Ovary (tissue), 9 donors: ENCODE results near the gene CNGA4. TPM values are rescaled to one million over a fixed set of nuclear protein-coding genes. Genes with fewer than 3 reads are reported as not detected.
A peak's percentile ranks its signal among the peaks of the same experiment; 100 is the strongest.
"Not testable (repeated sequence)": the region's sequence is repeated elsewhere in the genome, so short reads cannot be mapped to it uniquely, and the experiment has no call there.

Source experiments
- DNase-seq, 5 donors: peaks; one replicate each; pipeline ENCODE4 v3.0.0-alpha.2; 2019 to 2020
- H3K27ac ChIP-seq, 2 donors: fragments of 200-600 bp; one replicate each; pipeline versions ENCODE4 v1.5.1 to v1.8.0; 2019 to 2022
- H3K27me3 ChIP-seq: fragments of 200-600 bp; one replicate; pipeline ENCODE4 v1.8.0; 2022
- H3K36me3 ChIP-seq: fragments of 200-600 bp; sonication (generic); one replicate; pipeline ENCODE4 v1.5.1; 2019
- H3K4me1 ChIP-seq: one replicate; pipeline ENCODE4 v1.8.1; 2013; ENCODE audit warnings: mild to moderate bottlenecking, moderate library complexity; ENCODE audit not compliant: insufficient read depth
- H3K4me3 ChIP-seq: fragments of 200-600 bp; sonication (generic); one replicate; pipeline ENCODE4 v1.5.1; 2017
- H3K9me3 ChIP-seq, 2 donors: fragments of 200-600 bp in 1 of 2; sonication (generic) in 1 of 2; one replicate each; pipeline versions ENCODE4 v1.5.1 to v1.8.1; 2013 to 2019; ENCODE audit warnings: mild to moderate bottlenecking in 1 of 2, moderate library complexity in 1 of 2
- EP300 ChIP-seq: sonication (generic); formaldehyde crosslinking; IDR thresholded peaks from one replicate; pipeline ENCODE4 v1.6.1; 2017; ENCODE audit warnings: antibody characterized with exemption
- POLR2A ChIP-seq: fragments of 450-650 bp; IDR thresholded peaks from one replicate; pipeline ENCODE4 v1.6.1; 2017; ENCODE audit warnings: antibody characterized with exemption, mild to moderate bottlenecking, moderate library complexity
- WGBS, 3 donors: extraction: QIAGEN DNeasy Blood & Tissue Kit in 1 of 3; methylation state at CpG; one replicate each; pipeline versions ENCODE4 v1.1.5 to v1.1.7; 2013 to 2017; 5-methylcytosine and 5-hydroxymethylcytosine counted together
- intact Hi-C, 4 donors: fragments of 100-400 bp; cut with DNase I; formaldehyde crosslinking; loops; one replicate each; pipeline versions ENCODE4 v1.11.0 to v1.15.1; 2022 to 2023
- polyA plus RNA-seq, 2 donors: library from polyadenylated mRNA; stranded (reverse); fragments of 200-250 nt in 1 of 2; fragments of 350-450 nt in 1 of 2; fragmentation: Illumina TruSeq in 1 of 2; extraction: RNeasy Lipid Tissue Mini Kit (QIAGEN cat#74804) in 1 of 2; gene quantifications; one replicate each; pipeline ENCODE4 v1.2.3, GENCODE V29; 2013 to 2014
- total RNA-seq, 7 donors: library from RNA; depleted of rRNA in 2 of 7; stranded (reverse); fragments of >200 nt in 2 of 7; fragmentation: NEBNext Ultra II Directional in 3 of 7; extraction: Animal tissue kit (Norgen Biotek cat#: 25700) in 3 of 7; gene quantifications; one replicate each; pipeline versions ENCODE4 v1.1.0 to v1.2.4, GENCODE V29; 2016 to 2023
- TF ChIP-seq, protein P1 (sequence below), 3 donors: fragments of 450-650 bp in 2 of 3; fragments of 200-600 bp in 1 of 3; IDR thresholded peaks; one replicate each; pipeline versions ENCODE4 v1.5.1 to v1.8.0; 2016 to 2022; ENCODE audit warnings: antibody characterized with exemption in 3 of 3, mild to moderate bottlenecking in 1 of 3
- donor health status: DM: no; HTN: no; CAD: no; lungs with moderate emphysema.
- donor health status: DM: no; HTN: no; CAD: no.
- donor health status: Bipolar disorder and iron deficiency.
- donor health status: DM: yes; HTN: yes; CAD: no.
- donor health status: DM: no; HTN: no; CAD: no.
- donor health status: DM: yes; HTN: yes; CAD: no.

CNGA4 gene
- total and polyA plus RNA-seq, 9 donors = 0.10 to 2.9 (median 0.38) TPM

DNA sequence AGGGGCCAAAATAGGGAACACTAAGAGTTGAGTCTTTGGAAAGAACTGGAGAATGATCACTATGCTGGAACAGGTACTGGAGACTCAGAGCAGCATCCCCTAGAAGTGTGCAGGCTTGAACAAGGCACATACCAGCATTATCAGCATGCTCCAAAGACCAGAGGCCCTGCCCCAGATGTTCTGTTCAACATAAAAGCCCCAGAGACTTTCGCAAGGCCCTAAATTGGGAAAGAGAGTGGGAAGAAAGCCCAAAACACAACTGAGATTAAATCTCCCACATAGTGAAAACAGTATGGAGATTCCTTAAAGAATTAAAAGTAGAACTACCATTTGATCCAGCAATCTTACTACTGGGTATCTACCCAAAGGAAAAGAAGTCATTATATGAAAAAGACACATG lies 9.4 kb downstream of the CNGA4 start:
- DNase-seq = no peak
- TF ChIP-seq, protein P1, sequence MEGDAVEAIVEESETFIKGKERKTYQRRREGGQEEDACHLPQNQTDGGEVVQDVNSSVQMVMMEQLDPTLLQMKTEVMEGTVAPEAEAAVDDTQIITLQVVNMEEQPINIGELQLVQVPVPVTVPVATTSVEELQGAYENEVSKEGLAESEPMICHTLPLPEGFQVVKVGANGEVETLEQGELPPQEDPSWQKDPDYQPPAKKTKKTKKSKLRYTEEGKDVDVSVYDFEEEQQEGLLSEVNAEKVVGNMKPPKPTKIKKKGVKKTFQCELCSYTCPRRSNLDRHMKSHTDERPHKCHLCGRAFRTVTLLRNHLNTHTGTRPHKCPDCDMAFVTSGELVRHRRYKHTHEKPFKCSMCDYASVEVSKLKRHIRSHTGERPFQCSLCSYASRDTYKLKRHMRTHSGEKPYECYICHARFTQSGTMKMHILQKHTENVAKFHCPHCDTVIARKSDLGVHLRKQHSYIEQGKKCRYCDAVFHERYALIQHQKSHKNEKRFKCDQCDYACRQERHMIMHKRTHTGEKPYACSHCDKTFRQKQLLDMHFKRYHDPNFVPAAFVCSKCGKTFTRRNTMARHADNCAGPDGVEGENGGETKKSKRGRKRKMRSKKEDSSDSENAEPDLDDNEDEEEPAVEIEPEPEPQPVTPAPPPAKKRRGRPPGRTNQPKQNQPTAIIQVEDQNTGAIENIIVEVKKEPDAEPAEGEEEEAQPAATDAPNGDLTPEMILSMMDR (IDR thresholded peaks at IDR 0.05) = no peak
- no peak for TF ChIP-seq EP300
- intact Hi-C loops = no loop called here
- Histone ChIP-seq H3K27me3 (no peaks in the 10 kb centered on the region), H3K9me3 (no peaks in the 10 kb centered on the region), H3K4me1 (peaks cover 11% of the 10 kb centered on the region), H3K36me3 (no peaks in the 10 kb centered on the region), H3K27ac (no peak overlapping the region), H3K4me3 (no peak overlapping the region)
- WGBS, 3 donors = 70 to 83% (median 81%) methylated on average over 1 of the region's 1 CpG

DNA sequence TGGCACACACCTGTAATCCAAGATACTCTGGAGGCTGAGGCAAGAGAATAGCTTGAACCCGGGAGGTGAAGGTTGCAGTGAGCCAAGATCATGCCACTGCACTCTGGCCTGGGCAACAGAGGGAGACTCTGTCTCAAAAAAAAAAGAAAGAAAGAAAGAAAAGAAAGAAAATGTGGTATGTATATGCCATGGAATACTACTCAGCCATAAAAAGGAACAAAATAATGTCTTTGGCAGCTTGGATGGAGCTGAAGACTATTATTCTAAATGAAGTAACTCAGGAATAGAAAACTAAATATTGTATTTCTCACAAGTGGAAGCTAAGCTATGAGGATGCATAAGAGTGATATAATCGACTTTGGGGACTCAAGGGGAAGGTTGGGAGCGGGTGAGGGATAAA lies 10.0 kb downstream of the CNGA4 start:
- H3K4me1 ChIP-seq = peaks cover 11% of the 10 kb centered on the region
- H3K4me3 ChIP-seq, H3K9me3 ChIP-seq, intact Hi-C loops, H3K36me3 ChIP-seq, H3K27me3 ChIP-seq, H3K27ac ChIP-seq, DNase-seq: not testable (repeated sequence)
- 80 to 96% (median 92%) methylated on average over 3 of the region's 3 CpGs for WGBS, 3 donors

DNA sequence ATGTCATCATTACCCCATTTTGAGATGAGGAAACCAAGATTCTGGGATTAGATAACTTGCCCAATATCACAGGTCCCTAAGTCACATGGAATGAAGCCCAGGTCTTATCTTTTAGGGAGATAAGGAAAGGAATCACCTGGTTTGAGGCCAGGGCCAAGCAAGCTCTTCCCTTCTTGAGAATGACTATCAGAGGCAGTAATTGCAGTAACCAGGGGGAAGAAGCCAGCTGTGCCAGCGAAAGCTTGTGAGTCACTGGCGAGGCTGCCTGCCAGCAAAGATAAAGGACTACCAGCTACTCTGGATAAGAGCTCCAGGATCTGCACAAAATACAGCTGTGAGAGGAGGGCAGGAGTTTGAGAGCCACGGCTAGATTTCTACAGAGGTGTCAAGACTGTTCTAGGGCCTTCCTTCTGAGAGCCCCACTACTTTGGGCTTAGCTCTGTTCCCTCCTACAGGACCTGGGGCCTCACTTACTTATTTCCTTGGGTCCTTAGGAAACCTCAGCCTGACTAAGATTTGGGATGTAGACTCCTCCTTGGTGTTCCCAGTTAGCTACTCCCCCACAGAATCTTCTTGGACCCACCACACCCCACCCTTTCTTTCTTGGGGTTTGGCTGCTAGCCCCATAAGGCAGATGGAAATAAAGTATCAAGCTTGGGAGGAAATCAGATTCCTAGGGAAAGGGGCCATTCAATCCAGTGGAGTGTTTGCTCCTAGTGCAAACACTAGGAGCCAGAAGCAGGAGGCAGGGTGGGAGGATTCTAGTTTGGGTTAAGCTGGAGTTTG lies 11.1 kb downstream of the CNGA4 start:
- Histone ChIP-seq H3K9me3 (no peaks in the 10 kb centered on the region), H3K4me3 (no peak overlapping the region), H3K27ac (no peak overlapping the region), H3K4me1 (peaks cover 11% of the 10 kb centered on the region), H3K36me3 (no peaks in the 10 kb centered on the region), H3K27me3 (no peaks in the 10 kb centered on the region)
- peak; percentile 40 to 74 (median 66) for DNase-seq
- intact Hi-C loops = loop anchor here in 2 of 4 donors (10.0 kb wide), 2 partner anchors 105 to 115 kb away; no protein-coding TSS in a partner anchor
- WGBS, 3 donors = 26 to 33% (median 29%) methylated on average over 3 of the region's 3 CpGs
- TF ChIP-seq, protein P1 (IDR thresholded peaks at IDR 0.05) = no peak
- no peak for TF ChIP-seq POLR2A
- no peak for TF ChIP-seq EP300

DNA sequence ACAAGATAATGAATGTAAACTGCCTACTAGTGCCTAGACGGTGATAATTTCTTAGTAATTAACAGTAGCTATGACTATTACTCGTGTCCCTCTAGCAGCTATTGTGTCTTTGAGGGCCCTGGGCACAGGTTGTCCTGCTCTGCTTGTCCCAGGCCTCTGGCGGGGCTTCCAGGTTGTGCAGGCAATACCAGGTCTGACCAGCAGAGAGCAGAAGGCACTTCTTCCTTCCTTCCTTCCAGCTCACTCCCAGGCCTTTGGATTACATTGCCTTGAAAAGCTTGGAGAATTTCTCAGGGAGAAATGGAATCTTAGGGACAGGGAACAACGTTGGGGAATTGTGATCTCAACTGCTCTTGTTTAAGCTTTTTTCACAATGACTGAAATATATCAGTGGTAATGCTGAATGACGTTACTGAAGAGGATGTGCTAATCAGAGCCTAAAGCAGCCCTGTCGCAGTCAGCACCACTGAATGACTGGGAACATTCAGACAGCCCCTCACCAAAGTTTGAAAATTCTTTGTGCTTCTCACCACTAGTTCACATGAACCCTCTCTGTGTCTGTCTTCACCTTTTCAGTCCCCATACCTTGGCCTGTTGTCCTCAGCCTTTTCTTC lies 12.3 kb downstream of the CNGA4 start:
- DNase-seq = peak; percentile 62 to 80 (median 78)
- Histone ChIP-seq H3K27ac (peak overlapping the region; percentile 22 to 84), H3K27me3 (no peaks in the 10 kb centered on the region), H3K4me3 (no peak overlapping the region), H3K4me1 (peaks cover 11% of the 10 kb centered on the region), H3K36me3 (no peaks in the 10 kb centered on the region), H3K9me3 (no peaks in the 10 kb centered on the region)
- intact Hi-C loops = loop anchor here in 2 of 4 donors (10.0 kb wide), 2 partner anchors 104 to 114 kb away; no protein-coding TSS in a partner anchor
- 42 to 48% (median 48%) methylated on average over 6 of the region's 6 CpGs for WGBS, 3 donors
- TF ChIP-seq, protein P1 (IDR thresholded peaks at IDR 0.05) = peak; percentile 39 to 89 (median 64)
- TF ChIP-seq POLR2A (no peak), EP300 (no peak)
